Superior temporal gyrus (tissue), 1 donor: ENCODE measurements around the gene ISCU.

Source experiments
- DNase-seq: peaks from one replicate; pipeline ENCODE4 v3.0.0-alpha.2; 2016; ENCODE audit errors: extremely low spot score

Gene ISCU

DNA sequence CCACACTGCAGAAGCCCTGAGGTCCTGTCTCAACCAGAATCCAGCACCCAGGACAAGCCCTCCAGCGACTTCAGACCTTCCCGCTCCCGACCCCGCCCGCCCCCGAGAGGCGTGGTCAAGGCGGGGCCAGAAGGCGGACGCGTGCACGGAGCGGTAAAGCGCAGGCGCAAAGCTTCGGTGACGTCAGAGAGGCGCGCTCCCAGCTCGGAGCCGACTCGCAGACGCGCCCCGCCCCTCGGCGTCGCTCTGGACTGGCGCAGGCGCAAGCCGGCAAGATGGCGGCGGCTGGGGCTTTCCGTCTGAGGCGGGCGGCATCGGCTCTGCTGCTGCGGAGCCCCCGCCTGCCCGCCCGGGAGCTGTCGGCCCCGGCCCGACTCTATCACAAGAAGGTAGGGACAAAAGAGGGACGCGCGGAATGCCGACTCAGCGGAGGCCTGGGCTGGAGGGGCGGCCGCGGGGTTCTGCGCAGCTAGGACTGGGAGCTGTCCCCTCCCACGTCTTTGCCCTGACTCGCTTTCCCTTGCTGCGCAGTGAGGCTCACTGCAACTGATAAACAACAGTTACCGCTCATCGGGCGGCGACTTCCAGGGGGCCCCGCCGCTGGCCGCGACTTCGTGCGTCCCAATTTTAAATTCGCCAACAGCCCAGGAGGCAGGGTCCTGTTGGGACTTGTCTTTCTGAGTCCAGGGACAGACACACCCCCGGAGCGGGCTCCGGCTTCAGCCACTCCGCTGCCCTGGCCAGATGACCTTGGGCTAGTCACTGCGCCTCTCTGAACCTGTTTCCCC, at the start of gene ISCU:
Gene ISCU (plus strand): TSS at position 249 of the 788 bp plus-strand sequence. CDS start 27 bp downstream, at position 276.
- peak; percentile 99 for DNase-seq

DNA sequence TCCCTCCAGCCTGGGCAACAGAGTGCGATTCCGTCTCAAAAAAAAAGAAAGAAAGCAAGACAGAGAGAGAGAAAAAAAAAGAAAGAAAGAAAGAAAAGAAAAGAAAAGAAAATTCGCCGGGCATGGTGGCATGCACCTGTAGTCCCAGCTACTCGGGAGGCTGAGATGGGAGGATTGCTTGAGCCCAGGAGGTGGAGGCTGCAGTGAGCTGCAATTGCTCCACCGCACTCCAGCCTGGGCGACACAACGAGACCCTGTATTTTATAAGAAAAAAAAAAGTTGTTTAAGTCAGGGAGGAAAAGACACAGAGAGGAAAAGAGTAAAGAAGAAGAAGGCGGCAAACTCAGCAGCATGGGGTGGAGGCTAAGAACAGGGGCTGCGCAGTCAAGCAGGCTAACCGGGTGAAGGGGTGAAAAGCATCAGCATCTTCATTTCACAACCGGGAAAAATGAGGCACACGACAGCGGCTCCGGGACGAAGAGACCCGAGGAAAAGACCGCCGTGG, 47.9 kb upstream of the ISCU start:
- no peak for DNase-seq

- peak; percentile 99 for DNase-seq
Observed at GRCh38 chr12:108514973-108515814, 47.2 kb upstream of the ISCU start, which contains the start of gene FICD. Gene FICD (plus strand): TSS chr12:108515277. CDS start chr12:108516973, 1,696 bp downstream.

- DNase-seq = no peak
Observed at GRCh38 chr12:108515916-108516315, 46.5 kb upstream of the ISCU start.

- no peak for DNase-seq
Observed at GRCh38 chr12:108516511-108517275, 45.7 kb upstream of the ISCU start.

DNA sequence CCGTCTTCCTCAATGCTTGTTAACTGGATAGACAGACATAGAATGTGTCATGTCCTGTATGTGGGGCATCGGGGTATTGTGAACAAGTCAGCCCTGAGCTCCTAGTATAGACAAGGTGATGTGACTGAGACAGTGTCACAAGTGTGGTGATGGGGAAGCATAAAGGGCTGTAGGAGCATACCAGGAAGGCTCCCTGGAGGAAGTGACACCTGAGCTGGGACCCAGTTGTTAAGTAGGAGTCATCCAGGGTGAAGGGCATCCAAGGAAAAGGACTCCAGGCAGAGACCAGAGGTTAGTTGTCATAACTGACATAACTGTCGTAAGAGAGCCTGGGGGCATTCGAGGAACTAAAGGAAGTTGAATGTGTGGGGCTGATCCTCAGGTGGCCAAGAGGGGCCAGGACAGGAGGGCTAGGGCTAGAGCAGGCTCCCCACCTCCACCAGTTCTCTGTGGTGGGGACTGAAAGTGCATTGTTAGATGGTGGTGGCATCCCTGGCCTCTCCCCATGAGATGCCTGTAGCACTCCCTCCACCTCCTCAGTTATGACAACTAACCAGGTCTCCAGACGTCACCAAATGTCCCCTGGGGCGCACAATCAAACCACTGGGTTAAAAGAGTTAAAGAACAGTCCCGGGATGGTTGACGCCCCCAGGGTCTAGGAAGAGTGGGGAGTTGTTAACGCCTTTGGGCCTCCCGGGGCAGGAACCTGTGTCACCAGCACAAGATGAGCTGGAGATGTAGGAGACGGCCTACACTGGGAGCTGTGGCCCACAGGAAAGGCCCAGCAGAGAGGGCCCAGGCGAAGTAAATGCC, 44.9 kb upstream of the ISCU start:
- no peak for DNase-seq

- no peak for DNase-seq
Observed at GRCh38 chr12:108518101-108518715, 44.2 kb upstream of the ISCU start.

DNA sequence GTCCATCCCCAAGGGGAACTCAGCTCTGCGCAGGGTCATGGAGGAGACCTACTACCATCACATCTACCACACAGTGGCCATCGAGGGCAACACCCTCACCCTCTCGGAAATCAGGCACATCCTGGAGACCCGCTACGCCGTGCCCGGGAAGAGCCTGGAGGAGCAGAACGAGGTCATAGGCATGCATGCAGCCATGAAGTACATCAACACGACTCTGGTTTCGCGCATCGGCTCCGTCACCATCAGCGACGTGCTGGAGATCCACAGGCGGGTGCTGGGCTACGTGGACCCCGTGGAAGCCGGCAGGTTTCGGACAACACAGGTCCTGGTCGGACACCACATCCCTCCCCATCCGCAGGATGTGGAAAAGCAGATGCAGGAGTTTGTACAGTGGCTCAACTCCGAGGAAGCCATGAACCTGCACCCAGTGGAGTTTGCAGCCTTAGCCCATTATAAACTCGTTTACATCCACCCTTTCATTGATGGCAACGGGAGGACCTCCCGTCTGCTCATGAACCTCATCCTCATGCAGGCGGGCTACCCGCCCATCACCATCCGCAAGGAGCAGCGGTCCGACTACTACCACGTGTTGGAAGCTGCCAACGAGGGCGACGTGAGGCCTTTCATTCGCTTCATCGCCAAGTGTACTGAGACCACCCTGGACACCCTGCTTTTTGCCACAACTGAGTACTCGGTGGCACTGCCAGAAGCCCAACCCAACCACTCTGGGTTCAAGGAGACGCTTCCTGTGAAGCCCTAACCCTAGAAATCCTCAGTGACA, 43.5 kb upstream of the ISCU start:
- DNase-seq = no peak

- DNase-seq = no peak
Observed at GRCh38 chr12:108519558-108519957, 42.8 kb upstream of the ISCU start.

DNA sequence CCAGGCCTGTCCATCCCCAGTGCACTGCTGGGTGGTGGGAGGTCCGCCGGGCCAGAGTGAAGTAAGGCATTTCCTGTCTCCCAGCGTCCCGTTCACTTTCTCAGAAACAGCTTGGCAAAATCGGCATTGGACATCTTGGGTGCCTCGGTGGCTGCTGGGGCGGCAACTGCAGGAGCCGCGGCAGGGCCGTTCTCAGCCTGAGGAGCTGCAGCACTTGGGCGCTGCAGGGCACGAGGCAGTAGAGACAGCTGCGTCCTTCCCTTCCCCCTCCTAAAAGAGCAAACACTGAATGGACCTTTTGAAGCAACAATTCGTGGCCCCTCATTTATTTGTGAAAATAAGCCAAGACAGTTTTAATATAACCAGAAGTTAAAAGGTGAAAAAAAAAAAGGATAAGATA, 39.0 kb upstream of the ISCU start:
- peak; percentile 40 for DNase-seq

GRCh38 chr12:108525681-108526080, 36.7 kb upstream of the ISCU start:
- no peak for DNase-seq

GRCh38 chr12:108526482-108527165, 35.8 kb upstream of the ISCU start:
- DNase-seq = no peak

DNA sequence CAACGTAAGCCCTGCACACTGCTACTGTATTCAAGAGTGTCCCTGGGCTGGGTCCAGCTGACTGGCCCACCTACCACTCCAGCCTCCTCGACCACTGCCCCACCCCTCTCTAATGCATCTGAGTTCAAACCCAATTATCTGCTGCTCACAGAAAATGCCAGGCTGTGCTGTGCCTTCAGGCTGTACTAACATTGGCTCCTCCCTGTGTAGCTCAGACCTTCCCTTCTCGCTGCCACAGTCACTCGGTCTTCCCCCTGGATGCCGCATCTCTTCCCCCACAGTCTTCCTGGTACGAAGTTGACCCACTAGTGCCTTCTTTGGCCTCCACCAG, 35.3 kb upstream of the ISCU start:
- no peak for DNase-seq

DNA sequence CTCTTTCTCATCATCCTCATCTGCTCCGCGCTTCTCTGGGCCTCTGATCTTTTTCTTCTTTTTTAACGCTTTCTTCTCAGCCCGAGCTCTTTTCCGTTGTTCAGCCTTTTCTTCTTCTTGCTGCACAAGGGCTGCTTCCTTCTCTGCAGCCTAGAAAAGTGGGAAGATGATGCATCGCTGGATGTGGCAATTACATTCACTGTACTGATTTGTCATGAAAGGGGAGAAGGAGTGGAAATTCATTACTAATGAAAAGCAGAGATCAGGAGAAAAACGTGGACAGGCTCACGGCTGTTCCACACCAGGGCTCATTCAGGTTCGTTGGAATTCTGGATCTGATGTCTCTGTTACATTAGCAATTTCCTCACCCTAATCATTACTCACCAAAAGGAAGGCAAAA, 32.2 kb upstream of the ISCU start:
- no peak for DNase-seq

GRCh38 chr12:108531929-108532848, 30.2 kb upstream of the ISCU start:
- no peak for DNase-seq

GRCh38 chr12:108538146-108538545, 24.2 kb upstream of the ISCU start:
- no peak for DNase-seq

DNA sequence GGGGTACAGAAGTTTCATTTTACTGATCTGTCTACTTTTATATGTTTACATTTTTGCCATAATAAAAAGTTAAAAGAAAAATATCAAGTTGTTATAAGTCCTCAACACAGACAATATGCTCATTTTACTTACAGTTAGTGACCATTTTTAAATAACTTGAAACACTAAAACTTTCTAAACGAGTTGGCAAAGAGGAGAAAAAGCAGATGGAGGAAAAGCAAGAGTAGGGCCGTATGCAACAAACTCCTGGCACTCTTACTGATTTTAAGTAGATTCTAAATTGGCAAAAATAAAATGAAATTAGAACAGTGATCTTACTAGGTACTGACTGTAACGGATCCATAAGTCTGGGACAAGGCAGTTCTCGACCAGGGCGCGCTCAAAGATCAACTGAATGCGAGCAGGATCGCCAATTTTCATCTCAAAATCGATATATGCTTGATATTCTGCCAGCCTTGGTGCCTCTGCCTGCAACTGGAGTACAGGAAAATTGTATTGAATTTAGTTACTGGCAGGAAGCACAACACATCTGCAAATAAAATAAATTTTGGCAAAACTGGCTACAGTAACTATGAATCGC, 23.7 kb upstream of the ISCU start:
- DNase-seq = no peak

- no peak for DNase-seq
Observed at GRCh38 chr12:108542320-108542719, 20.1 kb upstream of the ISCU start.
